Astrocyte (in vitro differentiated cells and primary cell): Measurements from ENCODE around the gene ZKSCAN7. TPM values are rescaled to one million over a fixed set of nuclear protein-coding genes. Genes with fewer than 3 reads are reported as not detected.

Source experiments
- DNase-seq: peaks from one replicate; pipeline ENCODE4 v3.0.0-alpha.2; 2010; ENCODE audit warnings: low read depth
- FAIRE-seq: peaks from 2 replicates; lab custom pipeline; 2011; peaks lifted over from hg19 to GRCh38; lab: Jason Lieb, UNC
- H2AFZ ChIP-seq: 2 replicates; pipeline ENCODE4 v1.6.0; 2012; ENCODE audit warnings: low read depth, low read length, inconsistent platforms
- H3K27ac ChIP-seq: 2 replicates; pipeline ENCODE4 v1.5.1; 2011; ENCODE audit warnings: low read depth, low read length, inconsistent platforms
- H3K27me3 ChIP-seq: 2 replicates; pipeline ENCODE4 v1.6.0; 2011; ENCODE audit warnings: low read length, inconsistent platforms; ENCODE audit not compliant: insufficient read depth
- H3K36me3 ChIP-seq: 2 replicates; pipeline ENCODE4 v1.5.1; 2011; ENCODE audit warnings: low read length, inconsistent platforms; ENCODE audit not compliant: insufficient read depth
- H3K4me1 ChIP-seq: 2 replicates; pipeline ENCODE4 v1.5.1; 2011; ENCODE audit warnings: low read length, inconsistent platforms; ENCODE audit not compliant: insufficient read depth
- H3K4me2 ChIP-seq: 2 replicates; pipeline ENCODE4 v1.6.0; 2012; ENCODE audit warnings: low read length, inconsistent platforms
- H3K4me3 ChIP-seq: 2 replicates; pipeline ENCODE4 v1.5.1; 2011; ENCODE audit warnings: low read depth, mild to moderate bottlenecking, low read length, inconsistent platforms; ENCODE audit not compliant: insufficient read depth
- H3K79me2 ChIP-seq: 2 replicates; pipeline ENCODE4 v1.6.0; 2012; ENCODE audit warnings: mild to moderate bottlenecking, low read length, inconsistent platforms; ENCODE audit not compliant: insufficient read depth
- H3K9ac ChIP-seq: 2 replicates; pipeline ENCODE4 v1.6.0; 2012; ENCODE audit warnings: mild to moderate bottlenecking, low read length, inconsistent platforms
- H3K9me3 ChIP-seq: 2 replicates; pipeline ENCODE4 v1.5.1; 2012; ENCODE audit warnings: low read depth, mild to moderate bottlenecking, low read length, inconsistent platforms; ENCODE audit not compliant: insufficient read depth
- H4K20me1 ChIP-seq: 2 replicates; pipeline ENCODE4 v1.6.0; 2012; ENCODE audit warnings: low read length, inconsistent platforms; ENCODE audit not compliant: insufficient read depth
- H3K27ac Mint-ChIP-seq: one replicate; pipeline ENCODE4 v1.8.0; 2021; ENCODE audit warnings: mild to moderate bottlenecking, mixed read lengths; ENCODE audit not compliant: unreplicated experiment
- H3K27me3 Mint-ChIP-seq: one replicate; pipeline ENCODE4 v1.8.0; 2021; ENCODE audit warnings: low read depth, mixed read lengths; ENCODE audit not compliant: unreplicated experiment
- H3K36me3 Mint-ChIP-seq: one replicate; pipeline ENCODE4 v1.8.0; 2021; ENCODE audit warnings: low read depth, mixed read lengths; ENCODE audit not compliant: unreplicated experiment
- H3K4me1 Mint-ChIP-seq: one replicate; pipeline ENCODE4 v1.8.0; 2021; ENCODE audit warnings: low read depth, mixed read lengths; ENCODE audit not compliant: unreplicated experiment
- H3K4me3 Mint-ChIP-seq: one replicate; pipeline ENCODE4 v1.8.0; 2021; ENCODE audit warnings: mild to moderate bottlenecking, moderate library complexity, mixed read lengths; ENCODE audit not compliant: unreplicated experiment
- H3K9me3 Mint-ChIP-seq: one replicate; pipeline ENCODE4 v1.8.0; 2021; ENCODE audit warnings: mild to moderate bottlenecking, mixed read lengths; ENCODE audit not compliant: unreplicated experiment
- CTCF ChIP-seq: IDR thresholded peaks from 2 replicates; pipeline ENCODE4 v1.5.1; 2011; ENCODE audit warnings: low read depth, mild to moderate bottlenecking, inconsistent platforms, low read length, moderate library complexity; ENCODE audit not compliant: insufficient read depth
- EZH2 ChIP-seq: IDR thresholded peaks from 2 replicates; pipeline ENCODE4 v1.6.1; 2012; ENCODE audit warnings: mild to moderate bottlenecking, low read length, inconsistent platforms; ENCODE audit not compliant: insufficient read depth
- total RNA-seq: library from RNA; stranded (reverse); gene quantifications from 2 replicates; pipeline ENCODE4 v1.2.1, GENCODE V29; 2021

ZKSCAN7 gene
- total RNA-seq, 1 donor from 2014 or later = 4.8 TPM

GRCh38 chr3:44612678-44613077 lies 57.7 kb downstream of the ZKSCAN7 start:
- no peak for TF ChIP-seq EZH2
- TF ChIP-seq CTCF = no peak
- Mint-ChIP-seq H3K4me1 (no peaks in the 10 kb centered on the region), H3K9me3 (peaks cover 2% of the 10 kb centered on the region), H3K4me3 (no peak overlapping the region), H3K27me3 (no peaks in the 10 kb centered on the region), H3K36me3 (peaks cover 3% of the 10 kb centered on the region), H3K27ac (no peak overlapping the region)
- Histone ChIP-seq H3K79me2 (no peaks in the 10 kb centered on the region), H3K4me1 (no peaks in the 10 kb centered on the region), H3K4me2 (no peak overlapping the region), H3K9me3 (no peaks in the 10 kb centered on the region), H4K20me1 (no peaks in the 10 kb centered on the region), H3K27me3 (no peaks in the 10 kb centered on the region), H2AFZ (no peak overlapping the region), H3K27ac (no peak overlapping the region), H3K9ac (no peak overlapping the region), H3K4me3 (no peak overlapping the region), H3K36me3 (no peaks in the 10 kb centered on the region)
- FAIRE-seq = no peak
- no peak for DNase-seq

Other genes starting within 250 kb of the ZKSCAN7 start
- 22.8 and 25.5 TPM in 2 replicates for gene TCAIM, start 216.4 kb upstream of the ZKSCAN7 start, total RNA-seq
- gene ZNF445, start 77.5 kb upstream of the ZKSCAN7 start, total RNA-seq = 20.9 and 21.3 TPM in 2 replicates
- 5.5 and 6.7 TPM in 2 replicates for gene ZNF660, start 29.8 kb downstream of the ZKSCAN7 start, total RNA-seq
- 20.4 and 23.6 TPM in 2 replicates for gene ZNF197, start 69.8 kb downstream of the ZKSCAN7 start, total RNA-seq
- gene ZNF35, start 93.5 kb downstream of the ZKSCAN7 start, total RNA-seq = 14.5 and 16.8 TPM in 2 replicates
- gene ZNF502, start 157.5 kb downstream of the ZKSCAN7 start, total RNA-seq = 1.9 and 2.2 TPM in 2 replicates
- gene ZNF501, start 174.4 kb downstream of the ZKSCAN7 start, total RNA-seq = 1.2 and 2.2 TPM in 2 replicates
- 17.8 and 19.5 TPM in 2 replicates for gene KIAA1143, start 206.4 kb downstream of the ZKSCAN7 start, total RNA-seq
- gene KIF15, start 206.6 kb downstream of the ZKSCAN7 start, total RNA-seq = 0.82 and 1.5 TPM in 2 replicates